Measurements from ENCODE around the gene AKAP9.
"Not testable (repeated sequence)": the region's sequence is repeated elsewhere in the genome, so short reads cannot be mapped to it uniquely, and the experiment has no call there.

Gene AKAP9

GRCh38 chr7:91940572-91941341, at the start of gene AKAP9:
Gene AKAP9, plus strand, starts transcription at chr7:91940862. Its CDS starts 238 bp downstream, at chr7:91941100.
- in situ Hi-C loops (cut with HindIII; ENCODE audit: low sequenced_read_pairs), result no loop called here

- in situ Hi-C loops (cut with HindIII; ENCODE audit: low sequenced_read_pairs), result no loop called here
These were observed 48.5 kb upstream of the AKAP9 start for GRCh38 chr7:91892099-91892705.

GRCh38 chr7:91892821-91893340, 47.8 kb upstream of the AKAP9 start:
- in situ Hi-C loops (cut with HindIII; ENCODE audit: low sequenced_read_pairs), result no loop called here

- in situ Hi-C loops (cut with HindIII; ENCODE audit: low sequenced_read_pairs), result not testable (repeated sequence)
These were observed 47.0 kb upstream of the AKAP9 start for GRCh38 chr7:91893699-91894098.

- in situ Hi-C loops (cut with HindIII; ENCODE audit: low sequenced_read_pairs), result loop anchor here (5.0 kb wide), 1 partner anchor 58 kb away; no protein-coding TSS in a partner anchor
These were observed 45.7 kb upstream of the AKAP9 start for GRCh38 chr7:91894781-91895480.

- in situ Hi-C loops (cut with HindIII; ENCODE audit: low sequenced_read_pairs), result loop anchor here (5.0 kb wide), 1 partner anchor 61 kb away; no protein-coding TSS in a partner anchor
These were observed 42.2 kb upstream of the AKAP9 start for GRCh38 chr7:91898240-91898992.

- in situ Hi-C loops (cut with HindIII; ENCODE audit: low sequenced_read_pairs), result loop anchor here (5.0 kb wide), 1 partner anchor 62 kb away; no protein-coding TSS in a partner anchor
These were observed 41.1 kb upstream of the AKAP9 start for GRCh38 chr7:91899563-91899962.

- in situ Hi-C loops (cut with HindIII; ENCODE audit: low sequenced_read_pairs), result no loop called here
These were observed 30.5 kb upstream of the AKAP9 start for GRCh38 chr7:91910171-91910570.

- in situ Hi-C loops (cut with HindIII; ENCODE audit: low sequenced_read_pairs), result no loop called here
These were observed 29.5 kb upstream of the AKAP9 start for GRCh38 chr7:91911121-91911520.

- in situ Hi-C loops (cut with HindIII; ENCODE audit: low sequenced_read_pairs), result no loop called here
These were observed 28.2 kb upstream of the AKAP9 start for GRCh38 chr7:91912494-91912893.

GRCh38 chr7:91913612-91914011, 27.1 kb upstream of the AKAP9 start:
- in situ Hi-C loops (cut with HindIII; ENCODE audit: low sequenced_read_pairs), result no loop called here

- in situ Hi-C loops (cut with HindIII; ENCODE audit: low sequenced_read_pairs), result no loop called here
These were observed 25.1 kb upstream of the AKAP9 start for GRCh38 chr7:91915401-91916050.

- in situ Hi-C loops (cut with HindIII; ENCODE audit: low sequenced_read_pairs), result no loop called here
These were observed 24.6 kb upstream of the AKAP9 start for GRCh38 chr7:91916051-91916440.

- in situ Hi-C loops (cut with HindIII; ENCODE audit: low sequenced_read_pairs), result no loop called here
These were observed 22.3 kb upstream of the AKAP9 start for GRCh38 chr7:91918356-91918755.

- in situ Hi-C loops (cut with HindIII; ENCODE audit: low sequenced_read_pairs), result no loop called here
These were observed 17.8 kb upstream of the AKAP9 start for GRCh38 chr7:91922857-91923256.

- in situ Hi-C loops (cut with HindIII; ENCODE audit: low sequenced_read_pairs), result no loop called here
These were observed 12.8 kb upstream of the AKAP9 start for GRCh38 chr7:91927912-91928311.

GRCh38 chr7:91929463-91929862, 11.2 kb upstream of the AKAP9 start:
- in situ Hi-C loops (cut with HindIII; ENCODE audit: low sequenced_read_pairs), result no loop called here

GRCh38 chr7:91940171-91940570, 491 bp upstream of the AKAP9 start:
- in situ Hi-C loops (cut with HindIII; ENCODE audit: low sequenced_read_pairs), result no loop called here

- in situ Hi-C loops (cut with HindIII; ENCODE audit: low sequenced_read_pairs), result no loop called here
These were observed 788 bp downstream of the AKAP9 start for GRCh38 chr7:91941450-91941849.

- in situ Hi-C loops (cut with HindIII; ENCODE audit: low sequenced_read_pairs), result no loop called here
These were observed 1.6 kb downstream of the AKAP9 start for GRCh38 chr7:91942312-91942711.

Data from endothelial cell of hepatic sinusoid (primary cell).